Measurements from ENCODE around the gene NPFFR2. TPM values are rescaled to one million over a fixed set of nuclear protein-coding genes. Genes with fewer than 3 reads are reported as not detected.

The NPFFR2 gene
- polyA plus RNA-seq, 1 experiment = not detected

- H3K27me3 ChIP-seq (ENCODE audit: control insufficient read depth, insufficient read depth, low read length) = no peaks in the 10 kb centered on the region
- POLR2A ChIA-PET = no interaction called here
- CTCF ChIA-PET = no interaction called here
- no peak for DNase-seq (ENCODE audit: low read depth, low spot score)
- TF ChIP-seq, protein P1, sequence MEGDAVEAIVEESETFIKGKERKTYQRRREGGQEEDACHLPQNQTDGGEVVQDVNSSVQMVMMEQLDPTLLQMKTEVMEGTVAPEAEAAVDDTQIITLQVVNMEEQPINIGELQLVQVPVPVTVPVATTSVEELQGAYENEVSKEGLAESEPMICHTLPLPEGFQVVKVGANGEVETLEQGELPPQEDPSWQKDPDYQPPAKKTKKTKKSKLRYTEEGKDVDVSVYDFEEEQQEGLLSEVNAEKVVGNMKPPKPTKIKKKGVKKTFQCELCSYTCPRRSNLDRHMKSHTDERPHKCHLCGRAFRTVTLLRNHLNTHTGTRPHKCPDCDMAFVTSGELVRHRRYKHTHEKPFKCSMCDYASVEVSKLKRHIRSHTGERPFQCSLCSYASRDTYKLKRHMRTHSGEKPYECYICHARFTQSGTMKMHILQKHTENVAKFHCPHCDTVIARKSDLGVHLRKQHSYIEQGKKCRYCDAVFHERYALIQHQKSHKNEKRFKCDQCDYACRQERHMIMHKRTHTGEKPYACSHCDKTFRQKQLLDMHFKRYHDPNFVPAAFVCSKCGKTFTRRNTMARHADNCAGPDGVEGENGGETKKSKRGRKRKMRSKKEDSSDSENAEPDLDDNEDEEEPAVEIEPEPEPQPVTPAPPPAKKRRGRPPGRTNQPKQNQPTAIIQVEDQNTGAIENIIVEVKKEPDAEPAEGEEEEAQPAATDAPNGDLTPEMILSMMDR (IDR thresholded peaks at IDR 0.05; ENCODE audit: low read depth, low read length) = no peak
- H3K4me3 ChIP-seq (ENCODE audit: low read depth, low read length) = no peak overlapping the region
- no peak overlapping the region for H3K27ac ChIP-seq (ENCODE audit: low read depth, low read length)
- H3K9me3 ChIP-seq (ENCODE audit: control insufficient read depth, insufficient read depth, low read length) = no peaks in the 10 kb centered on the region
These were observed 162.7 kb downstream of the NPFFR2 start for GRCh38 chr4:72194453-72194852.

Other genes with a start within 250 kb of the NPFFR2 start
- gene GC, start 247.9 kb upstream of the NPFFR2 start, polyA plus RNA-seq (2011; rRNA removed) = not detected in 2 replicates